Measurements from ENCODE around the gene LDHB. TPM values are rescaled to one million over a fixed set of nuclear protein-coding genes. Genes with fewer than 3 reads are reported as not detected.
A peak's percentile ranks its signal among the peaks of the same experiment; 100 is the strongest.
"Not testable (repeated sequence)": the region's sequence is repeated elsewhere in the genome, so short reads cannot be mapped to it uniquely, and the experiment has no call there.

LDHB gene
- polyA plus RNA-seq (2013, experiment 1 of 2; ENCODE audit: insufficient read length), result 763 TPM
- 752 TPM for polyA plus RNA-seq (2013, experiment 2 of 2; ENCODE audit: insufficient read length)

- peak; percentile 97 for DNase-seq
Observed at GRCh38 chr12:21657326-21658077, at the start of gene LDHB. Gene LDHB, minus strand, starts transcription at chr12:21657842. Its CDS starts 3,171 bp downstream, at chr12:21654671.

- no peak for DNase-seq
Observed at GRCh38 chr12:21704847-21705246, 47.2 kb upstream of the LDHB start.

- peak; percentile 5 for DNase-seq
Observed at GRCh38 chr12:21699851-21700250, 42.2 kb upstream of the LDHB start.

DNA sequence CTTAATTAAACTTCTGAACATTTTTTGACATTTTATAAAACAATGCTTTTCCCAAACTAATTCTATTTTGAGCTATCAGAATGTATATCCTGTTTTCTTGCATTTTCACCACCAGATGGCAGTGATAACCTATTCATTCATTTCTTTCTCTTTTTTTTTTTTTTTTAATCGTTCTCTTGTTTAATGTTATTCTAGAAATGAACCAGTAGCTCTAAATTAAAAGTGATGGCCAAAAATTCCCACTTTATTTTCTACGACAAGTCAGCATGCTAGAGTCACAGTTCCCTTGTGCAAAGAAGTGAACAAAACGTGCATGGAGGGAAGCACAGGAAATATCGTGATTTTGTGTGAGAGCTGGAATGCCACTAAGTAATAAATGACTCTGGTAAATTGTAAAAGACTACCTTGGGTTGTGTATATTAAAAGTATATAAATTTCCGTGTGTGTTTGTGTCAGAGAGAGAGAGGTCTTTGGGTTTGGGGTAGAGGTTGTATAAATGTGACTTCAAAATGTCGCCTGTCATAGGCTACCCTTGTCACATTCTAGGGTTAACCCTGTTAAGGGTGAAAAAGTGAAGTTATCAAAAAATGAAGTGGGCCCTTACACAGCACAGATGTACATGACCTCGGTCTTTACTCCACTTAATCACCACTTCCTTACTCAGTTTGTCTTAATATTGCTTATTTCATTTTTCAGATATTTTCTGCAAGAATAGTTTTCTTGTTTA lies 40.4 kb upstream of the LDHB start:
- peak; percentile 34 for DNase-seq

DNA sequence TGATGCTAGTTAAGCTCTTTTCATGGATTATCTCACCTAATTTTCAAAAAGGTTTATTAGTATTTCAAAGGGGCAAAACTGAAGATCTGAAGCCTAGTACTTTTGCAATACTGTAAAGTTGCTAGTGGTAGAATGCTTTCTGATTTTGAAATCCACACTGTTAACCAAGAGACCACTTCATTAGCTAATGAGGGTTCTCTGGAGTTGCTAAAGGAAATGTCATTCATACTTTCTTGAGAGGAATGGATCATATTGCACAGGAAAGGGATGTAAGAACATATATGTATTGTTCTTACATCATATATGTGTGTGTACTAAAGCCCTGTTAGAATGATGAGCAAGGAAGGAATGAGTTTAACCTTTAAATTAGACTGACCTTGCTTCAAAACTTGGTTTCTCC lies 39.0 kb upstream of the LDHB start:
- DNase-seq, result peak; percentile 31

DNA sequence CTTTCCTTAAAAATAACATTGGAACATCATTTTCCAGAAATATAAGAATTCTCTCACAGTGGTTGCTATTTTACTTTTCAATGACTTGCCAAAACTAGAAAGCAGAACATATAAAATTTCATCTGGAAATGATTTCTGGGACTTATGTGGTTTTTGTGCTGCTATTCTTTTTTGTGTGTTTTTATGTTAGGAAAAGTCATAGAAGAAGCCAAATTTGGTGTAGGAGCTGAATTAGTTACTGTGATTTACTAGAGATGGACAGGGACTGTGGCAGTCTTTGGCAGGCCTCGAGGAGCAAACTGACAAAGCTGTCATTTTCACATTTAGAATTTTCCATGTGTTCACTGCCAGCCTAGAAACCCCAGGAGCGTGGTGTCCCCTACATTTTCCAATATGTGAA lies 38.3 kb upstream of the LDHB start:
- peak; percentile 51 for DNase-seq

DNA sequence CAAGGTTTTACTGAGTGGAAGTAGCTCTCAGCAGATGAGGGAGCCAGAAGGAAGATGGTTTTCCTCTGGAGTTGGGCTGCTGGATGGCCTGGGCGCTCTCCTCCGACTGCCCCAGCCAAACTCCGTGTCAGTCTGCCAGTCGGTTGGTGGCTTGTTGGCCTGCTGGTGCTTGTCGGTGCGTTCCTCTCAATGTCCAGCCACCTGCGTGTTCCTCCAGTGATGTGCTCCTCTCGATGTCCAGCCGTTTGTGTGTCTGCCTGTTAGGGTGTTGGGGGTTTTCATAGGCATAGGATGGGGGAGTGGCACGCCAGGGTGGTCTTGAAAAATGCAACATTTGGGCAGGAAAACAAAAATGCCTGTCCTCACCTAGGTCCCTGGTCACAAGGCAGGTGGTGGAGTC lies 37.0 kb upstream of the LDHB start:
- DNase-seq, result no peak

GRCh38 chr12:21691515-21691914 lies 33.9 kb upstream of the LDHB start:
- no peak for DNase-seq

- no peak for DNase-seq
Observed at GRCh38 chr12:21690704-21691368, 33.2 kb upstream of the LDHB start.

DNA sequence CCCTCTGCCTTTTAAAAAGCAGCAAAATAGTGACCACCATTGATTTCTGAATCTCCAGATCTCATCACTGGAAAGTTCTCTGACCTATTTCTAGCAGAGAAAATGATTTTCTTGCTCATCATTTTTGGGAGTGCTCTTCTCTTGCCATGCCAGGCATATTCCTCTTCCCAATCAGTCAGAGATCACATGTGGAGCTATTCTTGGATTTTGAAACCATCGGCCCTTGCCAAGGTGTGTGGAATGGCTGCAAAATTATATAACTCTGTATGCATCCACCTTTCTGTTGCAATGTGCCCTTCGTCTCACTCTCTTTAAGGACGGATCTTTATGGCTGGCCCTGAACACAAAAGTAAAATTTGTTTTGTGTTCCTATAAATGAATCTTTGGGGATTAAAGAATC lies 25.5 kb upstream of the LDHB start:
- no peak for DNase-seq

GRCh38 chr12:21678959-21679358 lies 21.3 kb upstream of the LDHB start:
- no peak for DNase-seq

DNA sequence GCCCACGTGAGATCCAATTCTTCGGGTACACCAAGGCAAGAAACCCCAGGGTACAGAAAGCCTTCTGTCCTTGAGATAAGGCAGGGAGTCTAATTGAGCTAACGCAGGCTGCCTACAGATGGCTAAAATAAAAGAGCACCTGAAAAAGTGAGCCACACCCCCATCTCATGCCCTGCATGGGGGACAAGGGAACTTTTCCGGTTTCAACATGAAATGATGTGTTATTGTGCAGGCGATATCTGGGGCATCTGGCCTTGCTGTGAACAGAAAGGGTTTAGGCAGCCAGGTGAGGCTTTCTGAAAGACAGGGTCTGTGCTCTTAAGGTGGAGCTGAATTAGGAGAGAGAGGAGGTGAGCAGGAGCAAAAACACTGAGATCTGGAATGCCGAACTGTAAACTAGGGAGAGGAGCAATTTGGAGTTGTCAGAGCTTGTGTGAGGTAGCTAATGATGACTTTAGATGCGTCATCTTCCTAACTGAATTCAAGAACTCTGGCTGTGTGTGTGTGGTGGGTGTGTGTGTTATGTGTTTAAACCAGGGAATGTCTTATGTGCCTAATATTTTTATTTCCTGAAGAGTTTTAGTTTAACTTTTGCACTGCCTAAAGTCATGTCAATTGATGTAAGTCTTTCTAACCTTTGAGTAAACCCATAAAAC lies 20.1 kb upstream of the LDHB start:
- no peak for DNase-seq

- no peak for DNase-seq
Observed at GRCh38 chr12:21677204-21677603, 19.6 kb upstream of the LDHB start.

DNA sequence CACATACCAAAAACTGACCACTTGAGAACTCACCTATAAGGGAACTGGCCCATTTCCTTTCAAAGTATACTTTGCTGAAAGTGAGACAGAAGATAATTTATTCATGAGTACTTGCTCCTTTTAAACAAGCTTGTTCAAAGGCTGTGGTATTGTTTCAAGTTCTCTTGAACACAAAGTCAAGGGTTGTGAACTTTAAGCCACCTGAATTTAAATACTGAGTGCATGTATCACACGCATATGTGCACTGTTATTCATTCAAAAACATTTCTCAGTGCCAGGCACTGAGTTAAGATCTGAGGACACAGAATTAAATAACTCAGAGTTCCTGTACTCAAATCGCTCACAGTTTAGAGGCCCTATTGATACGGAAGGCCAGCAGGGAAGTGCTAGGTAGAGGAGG lies 19.1 kb upstream of the LDHB start:
- DNase-seq, result no peak

DNA sequence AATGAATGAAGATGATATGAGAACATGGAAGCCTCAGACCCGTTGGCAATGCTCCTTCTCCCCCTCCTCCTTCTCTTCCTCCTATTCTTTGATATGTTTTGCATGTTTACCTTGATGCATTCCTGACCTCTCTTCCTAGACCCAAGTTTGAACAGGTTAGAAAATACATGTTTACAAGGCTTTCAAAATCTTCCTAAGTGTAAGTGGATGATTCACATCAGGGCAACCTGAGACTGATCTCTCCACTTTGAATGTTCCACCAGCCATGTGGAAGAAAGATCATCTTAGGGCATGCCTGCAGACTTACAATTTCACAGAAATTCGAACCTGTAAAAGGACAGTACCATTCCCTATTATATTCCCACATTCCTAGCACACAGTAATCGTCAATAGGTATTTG lies 18.0 kb upstream of the LDHB start:
- no peak for DNase-seq

- DNase-seq, result no peak
Observed at GRCh38 chr12:21675096-21675495, 17.5 kb upstream of the LDHB start.

GRCh38 chr12:21673830-21674552 lies 16.3 kb upstream of the LDHB start:
- DNase-seq, result not testable (repeated sequence)

- DNase-seq, result no peak
Observed at GRCh38 chr12:21672146-21672545, 14.5 kb upstream of the LDHB start.

DNA sequence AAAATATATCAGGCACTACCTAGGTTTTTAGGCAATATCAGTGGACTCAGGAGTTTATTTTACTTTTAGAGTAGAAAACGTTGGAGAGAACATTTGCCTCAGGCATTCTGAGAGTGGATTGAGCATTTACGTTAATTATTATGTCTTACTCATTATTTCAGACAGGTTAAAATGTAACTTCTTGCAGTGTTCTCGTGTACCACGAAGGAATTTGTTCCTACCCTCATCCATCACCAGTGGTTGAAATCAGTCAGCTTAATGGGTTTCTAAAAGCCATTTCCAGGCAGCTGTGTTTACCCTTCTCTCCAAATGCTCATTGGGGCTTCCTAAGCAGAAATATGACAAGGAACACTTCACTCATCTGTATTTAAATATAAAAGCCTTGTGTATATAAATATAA lies 9.1 kb upstream of the LDHB start:
- no peak for DNase-seq

DNA sequence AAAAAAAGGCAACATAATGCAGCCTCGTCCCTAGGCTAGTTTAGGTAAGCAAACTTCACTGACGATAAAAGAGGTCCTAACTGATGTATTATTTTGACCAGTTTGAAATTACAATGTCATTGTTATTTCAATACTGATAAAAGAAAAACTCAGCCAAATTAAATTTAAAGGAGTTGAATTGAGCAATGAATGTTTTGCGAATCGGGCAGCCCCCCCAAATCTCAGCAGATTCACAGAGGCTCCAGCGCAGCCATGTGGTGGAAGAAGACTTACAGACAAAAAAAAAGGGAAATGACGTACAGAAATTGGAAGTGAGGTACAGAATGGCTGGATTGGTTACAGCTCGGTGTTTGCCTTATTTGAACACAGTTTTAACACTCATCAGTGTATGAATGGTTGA lies 8.2 kb upstream of the LDHB start:
- DNase-seq, result no peak

DNA sequence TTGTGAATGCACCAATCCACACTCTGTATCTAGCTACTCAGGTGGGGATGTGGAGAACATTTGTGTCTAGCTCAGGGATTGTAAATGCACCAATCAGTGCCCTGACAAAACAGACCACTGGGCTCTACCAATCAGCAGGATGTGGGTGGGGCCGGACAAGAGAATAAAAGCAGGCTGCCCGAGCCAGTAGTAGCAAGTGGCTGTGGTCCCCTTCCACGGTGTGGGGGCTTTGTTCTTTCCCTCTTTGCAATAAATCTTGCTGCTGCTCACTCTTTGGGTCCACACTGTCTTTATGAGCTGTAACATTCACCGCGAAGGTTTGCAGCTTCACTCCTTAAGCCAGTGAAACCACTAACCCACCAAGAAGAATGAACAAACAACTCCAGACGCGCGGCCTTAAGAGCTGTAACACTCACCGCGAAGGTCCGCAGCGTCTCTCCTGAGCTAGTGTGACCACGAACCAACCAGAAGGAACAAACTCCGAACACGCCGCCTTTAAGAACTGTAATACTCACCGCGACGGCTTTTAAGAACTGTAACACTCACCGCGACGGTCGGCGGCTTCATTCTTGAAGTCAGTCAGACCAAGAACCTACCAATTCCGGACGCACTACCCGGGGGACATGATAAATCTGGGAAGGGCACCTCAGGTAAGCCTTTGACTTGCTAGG lies 4.6 kb upstream of the LDHB start:
- no peak for DNase-seq

All from fibroblast of skin of abdomen (primary cell).